ENCODE results near the gene IL1RAPL1.

GRCh38 chrX:29636331-29636730, 1049.1 kb downstream of the IL1RAPL1 start:
- TF ChIP-seq EZH2phosphoT487 (IDR thresholded peaks at IDR 0.05; ENCODE audit: borderline replicate concordance) (no peak), CTCF (conservative IDR thresholded peaks at IDR 0.05; ENCODE audit: low read length) (no peak)
